Activated CD8-positive, alpha-beta memory T cell treated with anti-CD3 and anti-CD28 coated beads for 36 hours (primary cell): Measurements from ENCODE around the gene RAB32. TPM values are rescaled to one million over a fixed set of nuclear protein-coding genes. Genes with fewer than 3 reads are reported as not detected.
"Not testable (repeated sequence)": the region's sequence is repeated elsewhere in the genome, so short reads cannot be mapped to it uniquely, and the experiment has no call there.

Experiments used
- CTCF ChIA-PET: fragments of 350-600 bp; sonication (Branson Sonifier 250); formaldehyde crosslinking; loops from one replicate; lab custom pipeline; 2021; ENCODE audit warnings: antibody characterized with exemption; lab: Charles Lee
- POLR2A ChIA-PET: fragments of 350-600 bp; sonication (Branson Sonifier 250); formaldehyde crosslinking; loops from one replicate; lab custom pipeline; 2021; ENCODE audit warnings: antibody characterized with exemption; lab: Charles Lee
- total RNA-seq, 2 experiments: library from RNA; stranded (reverse); gene quantifications; one replicate each; pipeline ENCODE4 v1.2.3, GENCODE V29; 2021

RAB32 gene
- under 1 TPM in 1 of 2 experiments, not detected in 1; 0.19 TPM for total RNA-seq

GRCh38 chr6:146543211-146543939 lies at the start of gene RAB32:
Gene RAB32, plus strand, starts transcription at chr6:146543833. Its CDS starts 39 bp downstream, at chr6:146543872.
- POLR2A ChIA-PET = no interaction called here
- CTCF ChIA-PET = no interaction called here

GRCh38 chr6:146498309-146498708 lies 45.3 kb upstream of the RAB32 start:
- POLR2A ChIA-PET = no interaction called here
- CTCF ChIA-PET = no interaction called here

- CTCF ChIA-PET = no interaction called here
- POLR2A ChIA-PET = no interaction called here
Measured at GRCh38 chr6:146503096-146503495, 40.5 kb upstream of the RAB32 start.

- CTCF ChIA-PET = no interaction called here
- POLR2A ChIA-PET = no interaction called here
Measured at GRCh38 chr6:146515212-146515611, 28.4 kb upstream of the RAB32 start.

- ChIA-PET POLR2A (no interaction called here), CTCF (no interaction called here)
Measured at GRCh38 chr6:146526192-146526591, 17.4 kb upstream of the RAB32 start.

GRCh38 chr6:146532702-146533101 lies 10.9 kb upstream of the RAB32 start:
- POLR2A ChIA-PET = no interaction called here
- CTCF ChIA-PET = no interaction called here

GRCh38 chr6:146542881-146543210 lies 787 bp upstream of the RAB32 start:
- POLR2A ChIA-PET = no interaction called here
- CTCF ChIA-PET = no interaction called here

- POLR2A ChIA-PET = no interaction called here
- CTCF ChIA-PET = no interaction called here
Measured at GRCh38 chr6:146543940-146544615, 445 bp downstream of the RAB32 start.

- ChIA-PET POLR2A (no interaction called here), CTCF (no interaction called here)
Measured at GRCh38 chr6:146544616-146545182, 1.1 kb downstream of the RAB32 start.

- CTCF ChIA-PET = no interaction called here
Measured at GRCh38 chr6:146545581-146545980, 1.9 kb downstream of the RAB32 start.

GRCh38 chr6:146546443-146547043 lies 2.9 kb downstream of the RAB32 start:
- ChIA-PET POLR2A (interaction anchor here (0.7 kb wide), 1 partner anchor 582 kb away, joined by 10 read pairs; no protein-coding TSS in a partner anchor), CTCF (interaction anchor here (0.7 kb wide), 1 partner anchor 377 kb away, joined by 4 read pairs; no protein-coding TSS in a partner anchor)

More at GRCh38 chr6:146545581-146545980, 1.9 kb downstream of the RAB32 start:
- POLR2A ChIA-PET = no interaction called here

GRCh38 chr6:146547889-146548288 lies 4.3 kb downstream of the RAB32 start:
- ChIA-PET CTCF (no interaction called here), POLR2A (no interaction called here)

- POLR2A ChIA-PET = no interaction called here
Measured at GRCh38 chr6:146548898-146549374, 5.3 kb downstream of the RAB32 start.

GRCh38 chr6:146550911-146551310 lies 7.3 kb downstream of the RAB32 start:
- ChIA-PET CTCF (interaction anchor here (0.7 kb wide), 1 partner anchor 99 kb away, joined by 3 read pairs; no protein-coding TSS in a partner anchor), POLR2A (no interaction called here)

More at GRCh38 chr6:146548898-146549374, 5.3 kb downstream of the RAB32 start:
- CTCF ChIA-PET = no interaction called here

- ChIA-PET POLR2A (no interaction called here), CTCF (no interaction called here)
Measured at GRCh38 chr6:146551545-146551944, 7.9 kb downstream of the RAB32 start.

- POLR2A ChIA-PET = no interaction called here
- CTCF ChIA-PET = no interaction called here
Measured at GRCh38 chr6:146553377-146554135, 9.9 kb downstream of the RAB32 start.

GRCh38 chr6:146560607-146561006 lies 17.0 kb downstream of the RAB32 start:
- ChIA-PET POLR2A (no interaction called here), CTCF (no interaction called here)

- POLR2A ChIA-PET, CTCF ChIA-PET: not testable (repeated sequence)
Measured at GRCh38 chr6:146566661-146567060, 23.0 kb downstream of the RAB32 start.

- POLR2A ChIA-PET, CTCF ChIA-PET: not testable (repeated sequence)
Measured at GRCh38 chr6:146568619-146569018, 25.0 kb downstream of the RAB32 start.
